Progenitor cell of endocrine pancreas (in vitro differentiated cells): ENCODE results near the gene ATP8A2. TPM values are rescaled to one million over a fixed set of nuclear protein-coding genes. Genes with fewer than 3 reads are reported as not detected.
"Not testable (repeated sequence)": the region's sequence is repeated elsewhere in the genome, so short reads cannot be mapped to it uniquely, and the experiment has no call there.

Experiments used
- DNase-seq: peaks from one replicate; pipeline ENCODE4 v3.0.0; 2021; ENCODE audit warnings: low spot score; ENCODE audit not compliant: unreplicated experiment
- H3K27ac Mint-ChIP-seq: 2 replicates; pipeline ENCODE4 v1.8.0; 2021; ENCODE audit warnings: mild to moderate bottlenecking, moderate library complexity, mixed read lengths
- H3K27me3 Mint-ChIP-seq: 2 replicates; pipeline ENCODE4 v1.8.0; 2021; ENCODE audit warnings: mixed read lengths
- H3K36me3 Mint-ChIP-seq: 2 replicates; pipeline ENCODE4 v1.8.0; 2022; ENCODE audit warnings: mixed read lengths; ENCODE audit not compliant: insufficient read depth
- H3K4me1 Mint-ChIP-seq: 2 replicates; pipeline ENCODE4 v1.8.0; 2021; ENCODE audit warnings: low read depth, mixed read lengths
- H3K4me3 Mint-ChIP-seq: 2 replicates; pipeline ENCODE4 v1.8.0; 2021; ENCODE audit warnings: low read depth, mild to moderate bottlenecking, moderate library complexity, mixed read lengths
- H3K9me3 Mint-ChIP-seq: 2 replicates; pipeline ENCODE4 v1.8.0; 2021; ENCODE audit warnings: low read depth, mixed read lengths
- total RNA-seq: library from RNA; stranded (reverse); gene quantifications from 2 replicates; pipeline ENCODE4 v1.2.1, GENCODE V29; 2021
- TF ChIP-seq, protein P1 (sequence below): fragments of 200-600 bp; sonication (generic); IDR thresholded peaks from one replicate; pipeline ENCODE4 v1.5.0; 2021; ENCODE audit warnings: antibody characterized with exemption, mild to moderate bottlenecking; ENCODE audit not compliant: unreplicated experiment

The ATP8A2 gene
- total RNA-seq, 1 donor from 2014 or later = 0.38 TPM

- TF ChIP-seq, protein P1, sequence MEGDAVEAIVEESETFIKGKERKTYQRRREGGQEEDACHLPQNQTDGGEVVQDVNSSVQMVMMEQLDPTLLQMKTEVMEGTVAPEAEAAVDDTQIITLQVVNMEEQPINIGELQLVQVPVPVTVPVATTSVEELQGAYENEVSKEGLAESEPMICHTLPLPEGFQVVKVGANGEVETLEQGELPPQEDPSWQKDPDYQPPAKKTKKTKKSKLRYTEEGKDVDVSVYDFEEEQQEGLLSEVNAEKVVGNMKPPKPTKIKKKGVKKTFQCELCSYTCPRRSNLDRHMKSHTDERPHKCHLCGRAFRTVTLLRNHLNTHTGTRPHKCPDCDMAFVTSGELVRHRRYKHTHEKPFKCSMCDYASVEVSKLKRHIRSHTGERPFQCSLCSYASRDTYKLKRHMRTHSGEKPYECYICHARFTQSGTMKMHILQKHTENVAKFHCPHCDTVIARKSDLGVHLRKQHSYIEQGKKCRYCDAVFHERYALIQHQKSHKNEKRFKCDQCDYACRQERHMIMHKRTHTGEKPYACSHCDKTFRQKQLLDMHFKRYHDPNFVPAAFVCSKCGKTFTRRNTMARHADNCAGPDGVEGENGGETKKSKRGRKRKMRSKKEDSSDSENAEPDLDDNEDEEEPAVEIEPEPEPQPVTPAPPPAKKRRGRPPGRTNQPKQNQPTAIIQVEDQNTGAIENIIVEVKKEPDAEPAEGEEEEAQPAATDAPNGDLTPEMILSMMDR = no peak
- no peak overlapping the region for H3K4me3 Mint-ChIP-seq
- H3K27ac Mint-ChIP-seq = no peak overlapping the region
- no peaks in the 10 kb centered on the region for H3K4me1 Mint-ChIP-seq
- H3K27me3 Mint-ChIP-seq = peaks cover 21% of the 10 kb centered on the region
- H3K9me3 Mint-ChIP-seq = no peaks in the 10 kb centered on the region
- no peak for DNase-seq
- H3K36me3 Mint-ChIP-seq = no peaks in the 10 kb centered on the region
Measured at GRCh38 chr13:25501231-25501630, 129.5 kb downstream of the ATP8A2 start.

DNA sequence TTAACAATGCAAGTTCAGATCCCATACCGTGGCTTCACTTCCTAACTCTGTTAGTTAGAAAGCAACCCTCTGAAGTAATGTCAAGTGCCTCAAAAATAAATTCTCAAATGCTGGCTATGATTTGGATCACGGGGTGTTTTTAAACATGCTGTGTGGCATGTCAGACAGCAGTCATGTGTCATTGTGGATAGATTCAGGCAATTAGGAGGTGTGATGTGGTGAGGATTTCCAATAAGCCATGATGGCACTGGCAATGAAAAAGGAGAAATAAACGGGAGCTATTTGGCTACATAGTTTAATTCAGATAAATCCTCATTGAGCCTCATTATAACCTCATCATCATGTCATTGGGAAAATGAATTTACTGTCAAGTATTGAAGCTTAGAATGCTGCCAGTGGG, 130.3 kb downstream of the ATP8A2 start:
- no peaks in the 10 kb centered on the region for H3K4me1 Mint-ChIP-seq
- H3K9me3 Mint-ChIP-seq = no peaks in the 10 kb centered on the region
- H3K27me3 Mint-ChIP-seq = peaks cover 20% of the 10 kb centered on the region
- H3K4me3 Mint-ChIP-seq = no peak overlapping the region
- H3K36me3 Mint-ChIP-seq = no peaks in the 10 kb centered on the region
- TF ChIP-seq, protein P1 = no peak
- no peak for DNase-seq
- H3K27ac Mint-ChIP-seq = no peak overlapping the region

GRCh38 chr13:25502551-25502950, 130.8 kb downstream of the ATP8A2 start:
- TF ChIP-seq, protein P1 = no peak
- Mint-ChIP-seq H3K36me3 (no peaks in the 10 kb centered on the region), H3K4me1 (no peaks in the 10 kb centered on the region), H3K27ac (no peak overlapping the region), H3K27me3 (peaks cover 20% of the 10 kb centered on the region), H3K9me3 (no peaks in the 10 kb centered on the region), H3K4me3 (no peak overlapping the region)
- no peak for DNase-seq

- Mint-ChIP-seq H3K9me3 (no peaks in the 10 kb centered on the region), H3K4me1 (no peaks in the 10 kb centered on the region), H3K36me3 (no peaks in the 10 kb centered on the region), H3K27me3 (peaks cover 20% of the 10 kb centered on the region), H3K27ac (no peak overlapping the region), H3K4me3 (no peak overlapping the region)
- TF ChIP-seq, protein P1 = no peak
- no peak for DNase-seq
Measured at GRCh38 chr13:25503856-25504255, 132.1 kb downstream of the ATP8A2 start.

DNA sequence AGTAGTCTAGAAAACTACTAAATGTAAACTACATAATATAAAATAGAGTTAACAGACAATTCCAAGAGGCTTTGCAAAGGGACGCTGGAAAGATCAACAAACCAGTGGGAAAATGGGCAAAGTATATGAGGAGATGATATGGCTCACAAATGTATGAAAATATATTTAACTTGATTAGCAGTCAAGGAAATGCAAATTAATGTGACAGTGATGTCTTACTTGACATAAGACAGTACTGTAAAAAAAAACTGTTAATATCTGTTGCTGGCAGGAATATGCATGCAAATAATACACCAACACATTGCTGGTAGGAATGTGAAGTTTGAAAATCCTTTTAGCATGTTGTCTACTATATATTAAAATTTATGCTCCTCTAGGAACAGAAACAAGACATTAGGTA, 136.1 kb downstream of the ATP8A2 start:
- H3K4me1 Mint-ChIP-seq = no peaks in the 10 kb centered on the region
- TF ChIP-seq, protein P1 = no peak
- peaks cover 10% of the 10 kb centered on the region for H3K9me3 Mint-ChIP-seq
- H3K27me3 Mint-ChIP-seq = peaks cover 3% of the 10 kb centered on the region
- no peak for DNase-seq
- no peak overlapping the region for H3K27ac Mint-ChIP-seq
- peaks cover 2% of the 10 kb centered on the region for H3K36me3 Mint-ChIP-seq
- H3K4me3 Mint-ChIP-seq = no peak overlapping the region

DNA sequence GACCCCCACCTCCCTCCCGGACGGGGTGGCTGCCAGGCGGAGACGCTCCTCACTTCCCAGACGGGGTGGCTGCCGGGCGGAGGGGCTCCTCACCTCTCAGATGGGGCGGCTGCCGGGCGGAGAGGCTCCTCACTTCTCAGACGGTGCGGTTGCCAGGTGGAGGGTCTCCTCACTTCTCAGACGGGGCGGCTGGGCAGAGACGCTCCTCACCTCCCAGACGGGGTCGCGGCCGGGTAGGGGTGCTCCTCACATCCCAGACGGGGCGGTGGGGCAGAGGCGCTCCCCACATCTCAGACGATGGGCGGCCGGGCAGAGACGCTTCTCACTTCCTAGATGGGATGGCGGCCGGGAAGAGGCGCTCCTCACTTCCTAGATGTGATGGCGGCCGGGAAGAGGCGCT, 141.3 kb downstream of the ATP8A2 start:
- not testable (repeated sequence) for H3K27ac Mint-ChIP-seq, H3K4me1 Mint-ChIP-seq, H3K27me3 Mint-ChIP-seq, H3K4me3 Mint-ChIP-seq, H3K36me3 Mint-ChIP-seq, DNase-seq
- peaks cover 15% of the 10 kb centered on the region for H3K9me3 Mint-ChIP-seq
